HTERT RPE-1 (cell line): ENCODE results near the gene PSAP.

Experiments
- in situ Hi-C: fragments of 300-500 bp; cut with MboI; formaldehyde crosslinking; loops from 4 replicates; pipeline ENCODE4 v1.14.3; 2020; ENCODE audit warnings: low sequenced_read_pairs

The PSAP gene

GRCh38 chr10:71845410-71846405 lies 5.3 kb downstream of the PSAP start:
- in situ Hi-C loops = no loop called here

- in situ Hi-C loops = no loop called here
These were observed 6.4 kb downstream of the PSAP start for GRCh38 chr10:71844695-71845094.

DNA sequence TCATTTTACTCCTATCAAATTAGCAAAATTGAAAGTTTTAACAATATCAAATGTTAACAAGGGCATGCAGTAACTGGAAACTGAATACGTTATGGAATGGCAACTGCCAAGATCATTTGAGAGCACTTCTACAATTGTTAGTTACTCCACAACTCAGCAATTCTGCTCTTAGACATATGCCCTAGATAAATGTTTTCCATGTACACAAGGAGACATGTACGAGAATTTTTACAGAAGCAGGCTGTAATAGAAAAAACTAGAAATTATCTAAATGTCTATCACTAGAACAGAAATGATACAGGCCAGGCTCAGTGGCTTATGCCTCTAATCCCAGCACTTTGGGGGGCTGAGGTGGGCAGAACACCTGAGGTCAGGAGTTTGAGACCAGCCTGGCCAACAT lies 7.0 kb downstream of the PSAP start:
- in situ Hi-C loops = no loop called here

- in situ Hi-C loops = no loop called here
These were observed 8.0 kb downstream of the PSAP start for GRCh38 chr10:71842856-71843686.

DNA sequence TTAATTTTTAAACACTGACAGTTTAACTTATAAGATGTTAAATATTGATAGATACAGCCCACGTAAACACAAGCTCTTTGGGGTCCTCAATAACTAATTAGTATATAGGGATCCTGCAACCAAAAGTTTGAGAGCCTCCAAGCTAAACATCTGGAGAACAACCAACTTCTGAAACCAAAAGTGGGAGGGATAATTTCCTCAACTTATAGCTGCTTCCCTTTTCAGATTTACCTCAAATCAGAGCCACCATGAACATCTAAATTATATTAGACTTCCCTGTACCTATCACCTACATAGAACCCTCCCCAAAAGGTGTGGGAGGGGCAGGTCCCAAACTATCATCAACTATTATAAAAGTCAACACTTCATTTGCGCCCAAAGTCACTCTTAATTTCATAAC lies 8.6 kb downstream of the PSAP start:
- in situ Hi-C loops = no loop called here

- in situ Hi-C loops = no loop called here
These were observed 10.1 kb downstream of the PSAP start for GRCh38 chr10:71840958-71841335.

- in situ Hi-C loops = no loop called here
These were observed 10.7 kb downstream of the PSAP start for GRCh38 chr10:71840177-71840957.

GRCh38 chr10:71838264-71839211 lies 12.5 kb downstream of the PSAP start:
- in situ Hi-C loops = no loop called here

DNA sequence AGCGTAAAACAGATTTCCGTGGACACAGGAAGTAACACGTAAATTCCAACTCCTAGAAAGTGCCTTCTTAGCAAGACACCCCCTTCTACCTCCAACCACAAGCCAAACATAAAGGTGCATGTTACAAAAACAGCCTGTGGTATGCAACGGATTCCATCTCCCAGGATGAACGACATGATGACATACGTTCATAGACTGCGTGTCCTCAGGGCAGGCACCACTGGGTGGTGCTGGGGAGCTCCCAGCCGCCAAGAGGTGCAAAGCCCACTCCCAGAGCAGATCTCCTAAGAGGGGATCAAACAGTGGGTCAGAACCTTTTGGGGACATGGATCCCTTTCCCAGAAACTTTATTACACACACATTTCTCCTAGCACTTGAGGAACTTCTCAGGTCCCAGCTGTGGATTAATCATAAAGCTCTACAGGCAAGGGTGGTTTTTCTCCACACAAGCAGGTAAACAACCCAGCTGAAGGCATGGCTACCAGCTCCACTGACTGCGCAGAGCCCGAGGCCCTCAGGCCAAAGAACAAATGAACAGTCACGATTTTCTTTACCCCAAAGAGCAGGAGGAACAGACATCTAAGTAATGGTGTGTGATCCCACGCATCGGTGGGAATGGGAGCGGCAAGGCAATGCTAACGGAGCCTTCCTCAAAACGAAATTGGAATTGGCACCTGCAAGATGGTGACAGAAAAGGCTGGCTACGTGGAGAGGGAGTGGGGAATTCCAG lies 13.8 kb downstream of the PSAP start:
- in situ Hi-C loops = no loop called here

- in situ Hi-C loops = no loop called here
These were observed 14.5 kb downstream of the PSAP start for GRCh38 chr10:71836596-71836974.

DNA sequence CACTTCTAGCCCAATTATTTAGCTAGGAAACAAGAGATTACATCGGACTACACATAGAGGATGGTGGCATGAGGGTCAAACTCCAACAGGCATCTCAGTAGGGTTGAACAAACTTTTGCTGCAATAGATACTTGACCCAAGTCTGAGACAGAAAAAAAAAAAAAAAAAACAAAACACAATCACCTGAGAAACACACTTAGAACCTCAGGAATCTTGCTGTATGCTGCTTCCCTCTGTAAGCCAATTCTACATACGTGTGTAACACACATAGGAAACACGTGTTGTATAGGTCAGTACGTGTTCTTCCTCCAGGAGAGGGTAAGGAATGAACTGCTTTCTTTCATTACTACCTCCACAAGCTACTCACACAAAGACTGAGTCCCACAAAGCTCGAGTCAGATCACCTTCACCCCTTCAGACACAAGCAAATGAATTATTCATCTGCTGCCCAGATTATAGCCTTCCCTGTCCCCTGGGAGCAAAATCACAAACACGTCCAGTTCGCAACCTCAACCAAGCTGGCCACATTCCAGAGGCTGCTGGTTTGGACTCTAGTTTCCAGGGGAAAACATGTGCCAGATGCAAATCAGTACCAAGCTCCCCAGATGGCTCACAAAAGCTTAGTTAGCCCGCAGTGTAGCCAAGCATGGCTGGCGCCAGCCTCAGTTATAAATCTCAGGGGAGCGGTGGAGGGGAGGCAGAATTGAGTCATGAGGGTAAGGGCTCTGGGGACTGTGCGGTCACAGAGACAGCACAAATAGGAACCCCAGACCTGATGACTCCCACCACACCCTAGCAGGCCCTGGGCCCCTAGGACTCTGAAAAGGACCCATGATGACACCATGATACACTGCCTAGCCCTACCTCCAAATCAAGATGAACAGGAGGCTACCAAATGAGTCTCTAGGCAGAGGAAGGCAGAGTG lies 15.1 kb downstream of the PSAP start:
- in situ Hi-C loops = no loop called here

DNA sequence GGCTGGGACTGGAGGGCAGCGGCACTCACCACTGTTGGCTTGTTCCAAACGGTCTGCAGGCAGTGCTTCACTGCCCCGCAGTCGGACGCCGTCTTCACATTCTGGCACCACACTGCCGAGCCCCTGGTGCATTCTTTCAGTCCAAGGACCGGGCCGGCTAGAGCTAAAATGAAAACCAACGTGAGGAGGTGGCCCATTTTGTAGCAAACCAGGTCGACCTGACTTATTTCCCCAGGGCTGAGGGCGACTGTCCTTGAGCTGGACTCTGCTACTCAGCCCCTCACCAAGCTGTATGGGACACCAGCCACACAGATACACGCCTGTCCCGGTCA lies 16.7 kb downstream of the PSAP start:
- in situ Hi-C loops = no loop called here

- in situ Hi-C loops = no loop called here
These were observed 17.4 kb downstream of the PSAP start for GRCh38 chr10:71833451-71834342.

DNA sequence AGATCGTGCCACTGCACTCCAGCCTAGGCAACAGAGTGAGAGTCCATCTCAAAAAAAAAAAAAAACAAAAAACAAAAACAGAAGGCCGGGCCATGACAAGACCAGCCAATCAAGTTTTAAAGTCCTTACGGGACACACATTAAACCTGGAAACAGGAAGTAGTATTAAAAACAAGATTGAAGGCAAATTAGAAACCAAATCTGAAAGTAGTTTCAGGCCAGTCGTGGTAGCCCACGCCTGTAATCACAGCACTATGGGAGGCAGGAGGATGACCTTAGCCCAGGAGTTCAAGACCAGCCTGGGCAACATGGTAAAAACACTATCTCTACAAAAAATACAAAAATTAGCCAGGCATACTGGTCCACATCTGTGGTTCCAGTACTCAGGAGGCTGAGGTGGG lies 18.1 kb downstream of the PSAP start:
- in situ Hi-C loops = no loop called here

DNA sequence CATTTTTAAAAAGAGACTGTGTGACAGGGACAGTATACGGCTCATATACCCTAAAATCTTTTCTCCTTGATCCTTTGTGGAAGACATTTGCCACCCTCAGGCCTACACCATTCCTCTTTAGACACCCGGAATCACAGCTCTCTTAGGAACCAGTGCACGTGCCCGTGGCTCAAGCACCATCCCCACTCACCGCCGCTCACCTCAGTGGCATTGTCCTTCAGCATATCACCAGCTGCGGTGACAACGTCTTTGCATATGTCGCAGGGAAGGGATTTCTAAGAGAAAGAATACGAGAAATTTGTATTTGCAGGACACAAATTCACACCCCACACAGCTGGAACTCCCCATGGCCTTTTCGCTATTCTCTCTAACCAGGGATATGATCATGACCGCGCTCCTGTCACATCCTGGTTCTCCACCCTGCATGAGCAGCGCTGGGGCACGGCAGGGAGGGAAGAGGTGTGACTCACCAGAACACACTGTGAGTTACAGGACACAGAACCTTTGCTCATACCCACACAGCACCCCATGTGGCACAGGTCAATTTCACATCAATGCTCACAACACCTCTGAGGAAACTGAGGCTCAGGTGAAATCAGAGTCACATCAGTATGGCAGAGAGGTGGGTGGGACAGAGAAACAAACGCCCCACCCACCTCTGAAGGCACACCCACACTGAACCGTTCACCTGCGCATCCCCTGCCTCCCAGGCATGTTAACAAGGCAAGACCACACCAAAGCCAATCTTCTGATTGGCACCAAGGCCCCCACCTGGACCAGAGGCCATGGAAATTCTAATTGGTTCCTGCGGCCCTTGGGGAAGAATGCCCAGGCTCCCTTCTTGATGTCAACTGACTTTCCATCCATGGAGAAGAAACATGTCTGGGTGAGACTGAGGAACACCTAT lies 19.2 kb downstream of the PSAP start:
- in situ Hi-C loops = no loop called here

DNA sequence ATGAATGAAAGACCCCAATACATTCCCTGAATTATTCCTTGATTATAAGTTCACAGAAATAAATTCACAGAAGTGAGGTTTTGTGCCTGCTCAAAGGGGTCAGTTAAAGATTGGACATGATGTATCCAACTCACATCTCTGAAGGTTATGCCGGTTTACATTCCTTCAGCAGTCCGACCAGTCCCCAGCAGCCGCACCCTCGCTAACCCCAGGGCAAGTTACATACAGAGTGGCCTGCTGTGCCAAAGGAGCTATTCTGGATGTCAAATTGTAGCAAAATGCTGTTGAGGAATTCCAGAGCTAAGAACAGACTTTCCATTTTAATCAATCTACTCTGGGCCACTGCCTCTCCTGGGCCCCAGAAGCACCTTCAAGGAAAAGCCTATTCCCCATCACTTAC lies 20.3 kb downstream of the PSAP start:
- in situ Hi-C loops = no loop called here
